Dendritic cell treated with granulocyte-macrophage colony-stimulating factor and Interleukin-4, amounts not matched to agents 40 ng/mL and 50 ng/mL, for 4 days (primary cell): ENCODE results near the gene CD300H.
"Not testable (repeated sequence)": the region's sequence is repeated elsewhere in the genome, so short reads cannot be mapped to it uniquely, and the experiment has no call there.

Experiments
- H3K27ac Mint-ChIP-seq: one replicate; pipeline ENCODE4 v1.8.0; 2022; ENCODE audit warnings: mild to moderate bottlenecking, mixed read lengths
- H3K27me3 Mint-ChIP-seq: one replicate; pipeline ENCODE4 v1.8.0; 2022; ENCODE audit warnings: mild to moderate bottlenecking, mixed read lengths
- H3K36me3 Mint-ChIP-seq: one replicate; pipeline ENCODE4 v1.8.0; 2022; ENCODE audit warnings: low read depth, mixed read lengths
- H3K4me1 Mint-ChIP-seq: one replicate; pipeline ENCODE4 v1.8.0; 2022; ENCODE audit warnings: low read depth, mixed read lengths
- H3K4me3 Mint-ChIP-seq: one replicate; pipeline ENCODE4 v1.8.0; 2022; ENCODE audit warnings: mild to moderate bottlenecking, moderate library complexity, mixed read lengths
- H3K9me3 Mint-ChIP-seq: one replicate; pipeline ENCODE4 v1.8.0; 2022; ENCODE audit warnings: mixed read lengths
- intact Hi-C: fragments of 100-400 bp; cut with micrococcal nuclease; formaldehyde crosslinking; loops from one replicate; pipeline ENCODE4 v1.15.0; 2022

CD300H gene

GRCh38 chr17:74573635-74574034, 6.3 kb upstream of the CD300H start:
- Mint-ChIP-seq H3K4me1 (peaks cover 39% of the 10 kb centered on the region), H3K27me3 (peaks cover 40% of the 10 kb centered on the region)
- intact Hi-C loops, H3K36me3 Mint-ChIP-seq, H3K4me3 Mint-ChIP-seq, H3K27ac Mint-ChIP-seq, H3K9me3 Mint-ChIP-seq: not testable (repeated sequence)

DNA sequence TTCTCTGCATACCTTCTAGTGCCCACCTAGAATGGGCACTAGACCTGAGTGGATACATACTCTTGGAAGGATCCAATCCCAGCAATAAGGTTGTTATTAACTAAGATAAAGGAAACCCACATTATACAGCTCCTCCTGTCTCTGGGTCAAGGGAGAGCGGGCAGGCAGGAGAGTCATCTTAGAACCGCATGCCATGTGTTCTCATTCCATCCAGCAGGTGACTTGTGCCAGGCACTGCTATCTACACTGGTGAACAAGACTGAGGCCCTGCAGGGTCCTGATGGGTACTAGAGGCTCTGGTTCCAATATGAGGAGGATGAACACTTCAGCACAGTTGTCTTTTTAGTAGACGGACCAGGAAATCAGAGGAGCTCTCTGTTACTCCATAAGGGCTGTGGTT, 5.9 kb upstream of the CD300H start:
- intact Hi-C loops: no loop called here
- H3K27me3 Mint-ChIP-seq: peaks cover 40% of the 10 kb centered on the region
- no peaks in the 10 kb centered on the region for H3K9me3 Mint-ChIP-seq
- no peak overlapping the region for H3K27ac Mint-ChIP-seq
- peaks cover 44% of the 10 kb centered on the region for H3K4me1 Mint-ChIP-seq
- H3K4me3 Mint-ChIP-seq: no peak overlapping the region
- no peaks in the 10 kb centered on the region for H3K36me3 Mint-ChIP-seq

- Mint-ChIP-seq H3K27me3 (peaks cover 32% of the 10 kb centered on the region), H3K27ac (no peak overlapping the region), H3K4me1 (peaks cover 55% of the 10 kb centered on the region), H3K9me3 (no peaks in the 10 kb centered on the region), H3K36me3 (no peaks in the 10 kb centered on the region), H3K4me3 (no peak overlapping the region)
- intact Hi-C loops: no loop called here
Measured at GRCh38 chr17:74571621-74572270, 4.4 kb upstream of the CD300H start.

DNA sequence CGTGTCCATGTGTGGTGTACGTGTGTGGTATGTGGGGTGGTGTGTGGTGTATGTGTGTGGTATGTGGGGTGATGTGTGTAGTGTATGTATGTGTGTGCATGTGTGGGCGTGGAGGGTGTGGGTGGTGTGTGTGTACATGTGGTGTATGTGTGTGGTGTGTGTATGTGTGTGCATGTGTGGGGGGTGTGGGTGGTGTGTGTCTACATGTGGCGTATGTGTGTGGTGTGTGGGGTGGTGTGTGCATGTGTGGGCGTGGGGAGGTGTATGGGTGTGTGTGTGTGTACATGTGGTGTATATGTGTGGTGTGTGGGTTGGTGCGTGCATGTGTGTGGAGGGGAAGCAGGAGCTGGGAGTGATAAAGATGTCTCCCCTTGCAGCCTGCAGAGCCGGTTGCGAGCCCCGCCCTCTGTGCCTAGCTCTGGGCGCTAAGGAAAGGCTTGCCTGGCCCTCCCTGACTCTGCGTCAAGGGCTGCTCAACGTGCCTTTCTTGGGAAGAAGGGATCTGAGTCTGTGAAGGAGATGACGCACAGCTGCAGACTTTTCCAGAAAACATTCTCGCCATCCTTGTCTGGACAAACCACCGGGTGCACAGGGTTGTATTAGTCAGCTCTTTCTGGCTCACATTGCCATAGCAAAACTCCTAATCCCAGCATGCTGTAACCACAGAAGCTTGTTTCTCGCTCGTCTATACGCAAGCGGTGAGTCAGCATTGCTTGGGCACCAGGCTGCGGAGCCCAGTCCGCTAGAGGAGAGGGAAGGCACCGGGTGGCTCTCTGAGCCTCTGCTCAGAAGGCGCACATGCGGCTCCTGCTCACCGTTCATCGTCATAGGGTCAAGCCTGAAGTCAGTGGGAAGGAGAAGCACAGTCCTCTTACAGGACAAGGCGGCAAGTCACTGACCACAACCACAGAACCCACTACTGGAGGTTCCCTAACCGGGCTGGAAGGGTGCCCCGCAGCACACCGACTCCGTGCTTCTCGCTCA, 2.0 kb upstream of the CD300H start:
- Mint-ChIP-seq H3K27ac (peak overlapping the region; percentile 57), H3K27me3 (peaks cover 15% of the 10 kb centered on the region), H3K36me3 (no peaks in the 10 kb centered on the region), H3K9me3 (no peaks in the 10 kb centered on the region), H3K4me3 (peak overlapping the region; percentile 30), H3K4me1 (peaks cover 68% of the 10 kb centered on the region)
- intact Hi-C loops: loop anchor here (1.0 to 2.0 kb wide), 2 partner anchors 15 to 73 kb away; no protein-coding TSS in a partner anchor

GRCh38 chr17:74568106-74568873, 981 bp upstream of the CD300H start:
- Mint-ChIP-seq H3K27ac (peak overlapping the region; percentile 57), H3K36me3 (peaks cover 9% of the 10 kb centered on the region), H3K4me3 (no peak overlapping the region), H3K9me3 (no peaks in the 10 kb centered on the region), H3K27me3 (peaks cover 19% of the 10 kb centered on the region), H3K4me1 (peaks cover 78% of the 10 kb centered on the region)
- intact Hi-C loops: loop anchor here (2.0 kb wide), 1 partner anchor 13 kb away; no protein-coding TSS in a partner anchor

DNA sequence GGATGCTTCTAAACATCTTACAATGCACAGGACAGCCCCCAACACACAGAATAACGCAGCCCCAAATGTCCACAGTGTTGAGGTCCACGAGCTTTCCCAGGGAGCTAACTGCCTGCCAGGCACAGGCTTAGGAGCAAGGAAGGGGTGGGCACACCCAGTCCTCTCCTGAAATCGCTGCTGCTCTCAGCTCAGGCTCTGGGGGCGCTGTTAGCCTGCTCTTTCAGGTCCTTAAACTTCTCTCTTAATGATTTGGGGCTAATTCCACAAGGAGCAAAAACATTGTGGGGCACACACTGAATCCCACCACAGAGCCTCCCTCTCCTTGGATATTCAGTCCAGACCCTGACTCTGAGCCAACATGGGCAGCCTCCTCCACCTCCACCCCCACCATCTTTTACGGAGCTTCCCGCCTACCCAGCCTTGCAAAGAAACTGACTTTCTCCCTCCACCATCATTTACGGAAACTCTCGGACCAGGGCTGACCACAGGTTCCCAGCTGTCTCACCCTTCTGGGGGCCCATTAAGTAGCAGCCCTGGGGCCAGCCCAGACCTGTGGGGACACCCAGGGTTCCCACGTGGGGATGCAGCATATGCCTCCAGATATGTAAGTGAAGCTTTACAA, 1.1 kb downstream of the CD300H start:
- Mint-ChIP-seq H3K36me3 (peaks cover 24% of the 10 kb centered on the region), H3K27ac (peak overlapping the region; percentile 16), H3K4me3 (peak overlapping the region; percentile 81), H3K27me3 (peaks cover 30% of the 10 kb centered on the region), H3K9me3 (no peaks in the 10 kb centered on the region), H3K4me1 (peaks cover 86% of the 10 kb centered on the region)
- intact Hi-C loops: loop anchor here (1.0 kb wide), 2 partner anchors 33 to 80 kb away; no protein-coding TSS in a partner anchor

DNA sequence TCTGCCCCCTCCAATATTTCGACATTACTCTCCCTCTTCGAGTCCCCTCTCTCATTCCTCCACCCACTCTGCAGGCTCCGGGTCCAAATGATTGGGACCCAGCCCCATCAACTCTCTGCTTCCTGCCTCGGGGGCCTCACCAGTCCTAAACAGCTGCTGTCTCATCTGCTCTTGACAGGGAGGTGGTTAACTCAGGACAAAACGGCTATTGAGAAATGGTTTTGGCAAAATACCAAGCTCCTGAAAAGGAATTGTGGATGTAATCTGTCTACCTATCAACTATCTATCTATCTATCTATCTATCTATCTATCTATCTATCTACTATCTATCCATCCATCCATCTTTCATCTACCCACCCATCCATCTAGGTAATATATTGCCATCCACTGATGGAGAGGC, 2.2 kb downstream of the CD300H start:
- Mint-ChIP-seq H3K27me3 (peaks cover 28% of the 10 kb centered on the region), H3K9me3 (no peaks in the 10 kb centered on the region), H3K27ac (peak overlapping the region; percentile 51), H3K4me1 (peaks cover 82% of the 10 kb centered on the region), H3K4me3 (peak overlapping the region; percentile 57), H3K36me3 (peaks cover 27% of the 10 kb centered on the region)
- intact Hi-C loops: no loop called here

GRCh38 chr17:74563358-74563757, 4.0 kb downstream of the CD300H start:
- peak overlapping the region; percentile 6 for H3K27ac Mint-ChIP-seq
- intact Hi-C loops: no loop called here
- peaks cover 76% of the 10 kb centered on the region for H3K4me1 Mint-ChIP-seq
- peaks cover 27% of the 10 kb centered on the region for H3K36me3 Mint-ChIP-seq
- H3K4me3 Mint-ChIP-seq: peak overlapping the region; percentile 5
- no peaks in the 10 kb centered on the region for H3K9me3 Mint-ChIP-seq
- H3K27me3 Mint-ChIP-seq: peaks cover 28% of the 10 kb centered on the region

DNA sequence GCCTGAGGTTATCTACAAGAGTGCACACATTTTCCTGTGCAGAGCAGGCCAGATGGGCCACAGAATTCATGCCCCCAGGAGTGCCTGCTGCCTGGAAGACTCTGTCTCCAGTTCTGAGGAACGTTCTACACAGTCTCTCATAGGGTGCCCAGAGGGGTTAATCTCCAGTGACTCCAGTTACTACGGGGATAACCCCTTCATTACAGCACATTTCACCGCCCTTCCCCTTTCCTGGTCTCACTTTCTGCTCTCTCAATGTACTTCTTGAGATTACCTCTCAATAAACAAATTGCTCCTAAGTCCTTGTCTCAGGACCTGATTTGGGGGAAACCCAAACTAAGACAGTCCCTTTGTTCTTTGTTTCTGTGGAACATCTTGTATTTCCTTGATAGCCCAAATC, 5.7 kb downstream of the CD300H start:
- H3K4me3 Mint-ChIP-seq: no peak overlapping the region
- peaks cover 32% of the 10 kb centered on the region for H3K36me3 Mint-ChIP-seq
- no peaks in the 10 kb centered on the region for H3K9me3 Mint-ChIP-seq
- peak overlapping the region; percentile 26 for H3K27ac Mint-ChIP-seq
- intact Hi-C loops: no loop called here
- peaks cover 77% of the 10 kb centered on the region for H3K4me1 Mint-ChIP-seq
- H3K27me3 Mint-ChIP-seq: peaks cover 28% of the 10 kb centered on the region

DNA sequence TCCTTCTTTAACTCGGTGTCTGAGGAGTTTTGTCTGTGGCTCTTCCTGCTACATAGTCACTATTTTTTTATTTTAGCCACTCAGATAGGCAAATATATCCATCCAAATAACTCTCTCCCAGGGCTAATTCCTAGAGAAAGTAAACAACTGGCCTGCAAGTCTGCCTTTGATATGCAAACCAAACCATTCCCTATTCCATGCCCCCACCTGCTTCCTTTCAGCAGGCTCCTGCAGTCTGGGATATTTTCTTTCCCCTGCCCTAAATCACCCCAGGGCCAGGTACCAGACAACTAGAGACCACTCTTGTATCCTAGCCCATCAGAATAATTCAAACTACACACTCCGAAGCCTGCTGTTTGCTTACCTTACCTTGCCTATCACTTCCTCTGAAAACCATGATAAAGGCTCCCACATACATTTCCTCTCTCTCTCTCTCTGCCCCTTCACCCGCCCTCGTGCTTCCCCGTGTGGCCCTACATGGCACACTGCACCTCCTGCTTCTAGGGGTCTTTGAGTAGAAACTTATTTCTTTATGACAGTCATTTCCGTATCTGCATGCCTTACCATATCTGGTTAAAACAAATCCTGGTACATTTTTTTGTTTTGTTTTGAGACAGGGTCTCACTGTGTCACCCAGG, 8.3 kb downstream of the CD300H start:
- intact Hi-C loops: no loop called here
- Mint-ChIP-seq H3K36me3 (peaks cover 37% of the 10 kb centered on the region), H3K4me3 (peak overlapping the region; percentile 51), H3K27me3 (peaks cover 21% of the 10 kb centered on the region), H3K9me3 (no peaks in the 10 kb centered on the region), H3K27ac (peak overlapping the region; percentile 87), H3K4me1 (peaks cover 81% of the 10 kb centered on the region)

DNA sequence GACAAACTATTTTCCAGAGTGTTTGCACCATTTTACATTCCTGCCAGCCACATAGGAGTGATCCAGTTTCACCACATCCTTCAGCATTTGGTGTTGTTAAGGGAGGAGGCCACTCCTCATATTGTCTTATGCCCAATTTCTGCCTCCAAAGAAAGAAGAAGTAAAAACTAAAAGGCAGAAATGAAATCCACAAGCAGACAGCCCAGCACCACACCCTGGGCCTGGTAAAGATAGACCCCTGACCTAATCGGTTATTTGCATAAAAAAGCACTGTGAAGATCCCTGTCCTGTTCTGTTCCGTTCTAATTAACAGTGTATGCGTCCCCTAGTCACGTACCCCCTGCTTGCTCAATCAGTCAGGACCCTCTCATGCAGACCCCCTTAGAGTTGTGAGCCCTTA, 8.9 kb downstream of the CD300H start:
- Mint-ChIP-seq H3K27ac (peak overlapping the region; percentile 87), H3K36me3 (peaks cover 31% of the 10 kb centered on the region), H3K4me1 (peaks cover 80% of the 10 kb centered on the region), H3K27me3 (peaks cover 17% of the 10 kb centered on the region), H3K4me3 (peak overlapping the region; percentile 51)
- H3K9me3 Mint-ChIP-seq, intact Hi-C loops: not testable (repeated sequence)

DNA sequence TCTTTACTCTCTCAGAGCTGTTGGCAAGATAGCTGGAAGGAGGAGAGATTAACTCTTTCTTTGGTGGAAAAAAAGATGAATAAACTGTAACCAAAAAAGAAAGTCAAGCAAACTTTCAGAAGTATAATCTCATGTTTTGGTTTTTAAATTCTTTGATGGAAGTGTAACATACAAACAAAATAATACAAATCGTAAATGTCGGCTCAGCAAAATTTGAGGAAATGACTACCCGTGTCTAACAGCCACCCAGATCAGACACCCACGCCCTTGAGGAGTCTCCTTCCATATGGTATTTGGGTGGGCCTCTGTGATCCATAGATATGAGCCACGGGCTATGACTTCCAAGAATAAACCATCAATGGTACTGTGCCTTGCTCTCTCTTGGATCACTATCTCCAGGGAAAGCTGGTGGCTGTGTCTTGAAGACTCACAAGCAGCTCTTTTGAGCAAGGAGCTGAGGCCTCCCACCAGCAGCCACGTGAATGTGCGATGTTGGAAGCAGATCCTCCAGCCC, 11.8 kb downstream of the CD300H start:
- Mint-ChIP-seq H3K27me3 (peaks cover 16% of the 10 kb centered on the region), H3K4me3 (no peak overlapping the region), H3K9me3 (no peaks in the 10 kb centered on the region), H3K27ac (peak overlapping the region; percentile 26), H3K36me3 (peaks cover 11% of the 10 kb centered on the region), H3K4me1 (peaks cover 85% of the 10 kb centered on the region)
- intact Hi-C loops: loop anchor here (2.0 kb wide), 1 partner anchor 13 kb away; no protein-coding TSS in a partner anchor

DNA sequence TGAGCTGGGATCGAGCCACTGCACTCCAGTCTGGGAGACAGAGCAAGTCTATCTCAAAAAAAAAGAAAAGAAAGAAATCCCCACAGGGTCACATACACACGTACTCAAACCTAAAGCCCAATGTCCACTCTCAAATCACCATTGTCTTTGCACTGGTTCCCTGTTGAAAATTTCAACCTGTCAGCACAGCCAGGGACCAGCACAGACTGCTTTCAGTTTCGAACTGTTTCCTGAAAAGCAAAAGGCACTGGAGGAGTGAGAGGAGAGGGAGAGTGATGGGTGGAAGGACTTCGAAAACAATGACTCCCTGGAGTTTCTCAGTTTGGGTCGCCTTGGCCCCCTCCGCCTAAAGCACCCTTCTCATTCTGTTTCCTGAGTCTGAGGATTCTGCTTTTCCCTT, 12.4 kb downstream of the CD300H start:
- Mint-ChIP-seq H3K27me3 (peaks cover 20% of the 10 kb centered on the region), H3K4me3 (no peak overlapping the region), H3K9me3 (no peaks in the 10 kb centered on the region), H3K36me3 (peaks cover 11% of the 10 kb centered on the region), H3K4me1 (peaks cover 91% of the 10 kb centered on the region), H3K27ac (peak overlapping the region; percentile 26)
- intact Hi-C loops: loop anchor here (2.0 kb wide), 1 partner anchor 14 kb away; no protein-coding TSS in a partner anchor
